Activated CD4-positive, alpha-beta T cell treated with anti-CD3 and anti-CD28 coated beads for 1 hour (primary cell): ENCODE data around the gene SLC23A2.

Experiments used
- DNase-seq: peaks from one replicate; pipeline ENCODE4 v3.0.0-alpha.2; 2020

The SLC23A2 gene

GRCh38 chr20:4811661-4812181, 189.6 kb downstream of the SLC23A2 start:
- peak; percentile 39 for DNase-seq

GRCh38 chr20:4811257-4811656, 190.1 kb downstream of the SLC23A2 start:
- DNase-seq = no peak

- no peak for DNase-seq
These were observed 190.8 kb downstream of the SLC23A2 start for GRCh38 chr20:4810426-4811019.

GRCh38 chr20:4809707-4810106, 191.6 kb downstream of the SLC23A2 start:
- DNase-seq = no peak

- no peak for DNase-seq
These were observed 192.4 kb downstream of the SLC23A2 start for GRCh38 chr20:4808872-4809271.

GRCh38 chr20:4805663-4806449, 195.5 kb downstream of the SLC23A2 start:
- no peak for DNase-seq

GRCh38 chr20:4802527-4802926, 198.8 kb downstream of the SLC23A2 start:
- DNase-seq = no peak
